CD4-positive, alpha-beta memory T cell (primary cell): ENCODE measurements around the gene KCNK4. TPM values are rescaled to one million over a fixed set of nuclear protein-coding genes. Genes with fewer than 3 reads are reported as not detected.

Experiments used
- CTCF ChIA-PET: fragments of 350-600 bp; sonication (Branson Sonifier 250); formaldehyde crosslinking; loops from one replicate; lab custom pipeline; 2021; ENCODE audit warnings: inconsistent platforms; ENCODE audit not compliant: partially characterized antibody; lab: Charles Lee
- POLR2A ChIA-PET: fragments of 350-600 bp; sonication (Branson Sonifier 250); formaldehyde crosslinking; loops from one replicate; lab custom pipeline; 2021; ENCODE audit not compliant: partially characterized antibody; lab: Charles Lee
- DNase-seq, 5 donors: peaks; one replicate each; pipeline versions ENCODE4 v3.0.0 to v3.0.0-alpha.2; 2020 to 2022; ENCODE audit warnings: mixed read lengths in 1 of 5
- H3K27ac ChIP-seq: one replicate; pipeline ENCODE4 v1.7.0; 2013; ENCODE audit warnings: low read depth, low read length
- H3K27me3 ChIP-seq: 2 replicates; pipeline ENCODE4 v1.7.0; 2013; ENCODE audit warnings: mild to moderate bottlenecking, low read length, moderate library complexity; ENCODE audit not compliant: insufficient read depth
- H3K36me3 ChIP-seq: 2 replicates; pipeline ENCODE4 v1.7.0; 2013; ENCODE audit warnings: mild to moderate bottlenecking, low read length, moderate library complexity; ENCODE audit not compliant: insufficient read depth
- H3K4me1 ChIP-seq: 2 replicates; pipeline ENCODE4 v1.7.0; 2013; ENCODE audit warnings: mild to moderate bottlenecking, low read length, moderate library complexity; ENCODE audit not compliant: insufficient read depth
- H3K4me3 ChIP-seq, 2 donors: one replicate each; pipeline ENCODE4 v1.7.0; 2013; ENCODE audit warnings: low read length in 2 of 2, mild to moderate bottlenecking in 1 of 2
- H3K9me3 ChIP-seq, 2 donors: one replicate each; pipeline ENCODE4 v1.7.0; 2013; ENCODE audit warnings: low read length in 2 of 2, control low read depth in 1 of 2; ENCODE audit not compliant: control insufficient read depth in 1 of 2
- H3K27ac Mint-ChIP-seq, 7 donors: one replicate each; pipeline ENCODE4 v1.8.0; 2020 to 2021; ENCODE audit warnings: mixed read lengths in 7 of 7, mild to moderate bottlenecking in 6 of 7, inconsistent platforms in 3 of 7, moderate library complexity in 3 of 7
- H3K27me3 Mint-ChIP-seq, 2 donors: one replicate each; pipeline ENCODE4 v1.8.0; 2020 to 2021; ENCODE audit warnings: mixed read lengths in 2 of 2
- H3K36me3 Mint-ChIP-seq, 2 donors: one replicate each; pipeline ENCODE4 v1.8.0; 2020 to 2021; ENCODE audit warnings: mixed read lengths in 2 of 2, inconsistent platforms in 1 of 2, mild to moderate bottlenecking in 1 of 2
- H3K4me1 Mint-ChIP-seq, 4 donors: one replicate each; pipeline ENCODE4 v1.8.0; 2020 to 2021; ENCODE audit warnings: mixed read lengths in 4 of 4, mild to moderate bottlenecking in 1 of 4
- H3K4me3 Mint-ChIP-seq, 8 donors: one replicate each; pipeline ENCODE4 v1.8.0; 2020 to 2021; ENCODE audit warnings: mixed read lengths in 8 of 8, mild to moderate bottlenecking in 7 of 8, moderate library complexity in 6 of 8, inconsistent platforms in 3 of 8
- H3K9me3 Mint-ChIP-seq, 8 donors: one replicate each; pipeline ENCODE4 v1.8.0; 2020 to 2021; ENCODE audit warnings: mixed read lengths in 8 of 8, mild to moderate bottlenecking in 5 of 8, inconsistent platforms in 3 of 8, moderate library complexity in 1 of 8
- intact Hi-C: fragments of 100-400 bp; cut with micrococcal nuclease; formaldehyde crosslinking; loops from one replicate; pipeline ENCODE4 v1.15.1; 2023
- polyA plus RNA-seq, 2 donors: library from polyadenylated mRNA; unstranded; fragments of 300-500 nt; fragmentation: Illumina TruSeq; gene quantifications; one replicate each; pipeline ENCODE4 v1.2.3, GENCODE V29; 2021
- total RNA-seq, 2 experiments: library from RNA; stranded (reverse); gene quantifications; one replicate each; pipeline ENCODE4 v1.2.3, GENCODE V29; 2021

The KCNK4 gene
- total and polyA plus RNA-seq, 4 experiments from 2014 or later = not detected

DNA sequence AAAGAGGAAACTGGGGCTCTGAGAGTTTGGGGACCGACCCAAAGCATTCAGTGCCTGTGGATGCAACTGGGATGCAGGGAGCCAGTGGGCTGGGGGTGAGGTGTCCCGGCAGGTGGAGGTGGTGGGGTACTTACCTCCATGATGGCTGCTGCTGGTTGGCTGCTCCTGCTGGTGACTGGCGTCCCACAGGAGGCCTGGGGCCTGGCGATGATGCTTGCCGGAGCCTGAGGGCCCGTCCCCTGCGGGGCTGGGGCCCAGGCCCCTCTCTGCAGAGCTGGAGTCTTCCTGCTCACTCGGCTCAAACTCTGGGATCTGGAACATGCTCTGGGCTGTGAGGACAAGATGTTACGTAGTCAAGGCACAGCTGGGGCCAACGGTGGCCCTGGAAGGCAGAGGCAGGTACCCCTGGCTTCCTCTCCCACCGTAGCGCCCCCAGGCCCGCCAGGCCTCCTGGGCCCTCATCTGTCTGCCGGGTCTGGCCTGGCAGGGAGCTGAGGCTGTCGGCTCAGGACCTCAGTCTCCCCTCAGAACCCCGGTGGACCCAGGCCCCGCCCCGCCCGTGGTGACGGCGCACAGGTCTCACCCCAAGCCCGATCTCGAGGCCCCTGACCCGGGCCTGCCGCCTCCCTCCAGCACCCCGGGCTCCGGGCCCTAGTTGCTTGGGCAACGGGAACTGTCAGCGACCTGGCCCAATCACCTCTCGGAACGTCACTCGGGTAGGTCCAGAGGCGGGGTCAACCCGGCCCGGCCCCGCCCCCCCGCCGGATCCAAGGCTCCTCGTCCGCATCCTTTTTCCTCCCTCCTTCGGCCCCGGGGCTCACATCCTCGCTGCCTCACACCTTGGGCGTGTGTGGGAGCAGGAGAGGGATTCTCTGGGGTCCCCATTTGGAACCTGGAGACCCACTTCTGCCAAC is 6.8 kb upstream of the KCNK4 start, which contains the start of gene BAD:
TSS of gene BAD (minus strand) at position 618 of the 914 bp plus-strand sequence. CDS start at position 321, 297 bp downstream.
- peak within 1 kb of the TSS; percentile 93 to 96 for H3K4me3 ChIP-seq
- CTCF ChIA-PET = interaction anchor here (1.5 to 7.3 kb wide), 5 partner anchors 12 to 79 kb away, joined by 7 to 47 read pairs (median 21); partner anchors contain the start of genes CATSPERZ and FERMT3

DNA sequence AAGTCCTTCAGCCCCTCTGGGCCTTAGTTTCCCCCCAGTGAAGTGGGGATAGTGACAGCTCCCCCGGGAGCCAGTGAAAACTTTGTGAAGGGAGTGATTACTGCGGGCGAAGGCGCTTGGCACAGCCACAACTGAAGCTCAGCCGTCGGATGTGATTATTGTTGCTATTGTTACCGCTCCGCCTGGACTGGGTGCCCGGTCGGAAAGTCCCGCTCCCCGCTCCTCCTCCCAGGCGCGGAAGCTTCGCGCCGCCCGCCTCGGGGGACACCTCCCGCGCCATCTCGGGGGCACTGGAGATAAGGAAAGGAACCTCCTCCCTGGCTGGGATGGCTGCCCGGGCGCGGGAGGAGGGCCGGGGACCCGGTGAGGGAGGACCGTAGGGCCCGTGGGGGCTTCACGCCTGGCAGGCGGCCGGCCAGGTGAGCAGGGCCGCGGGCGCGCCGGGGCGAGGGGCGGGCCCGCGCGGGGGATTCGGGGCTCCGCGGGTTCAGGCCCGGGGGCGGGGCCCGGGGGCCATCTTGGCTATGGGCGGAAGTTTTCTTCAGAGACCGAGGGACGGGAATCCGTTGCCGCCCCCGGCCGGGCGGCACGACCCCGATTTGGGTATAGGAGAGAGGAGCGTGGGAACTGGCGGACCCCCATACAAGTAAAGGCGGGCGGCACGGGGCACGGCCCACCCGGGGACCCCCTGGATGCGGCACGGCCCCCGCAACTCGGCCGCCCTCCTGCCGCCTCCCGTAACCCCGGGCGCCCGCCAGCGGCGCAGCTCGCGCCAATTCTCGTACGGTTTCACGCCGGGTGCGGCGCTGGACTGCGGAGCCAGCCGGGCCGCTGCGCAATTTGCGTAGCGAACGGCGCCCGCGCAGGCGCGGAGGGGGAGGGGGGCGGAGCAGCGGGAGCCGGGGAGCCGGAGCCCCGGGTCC is 5.9 kb upstream of the KCNK4 start, which contains the start of gene GPR137:
TSS of gene GPR137 (plus strand) at position 887 of the 923 bp plus-strand sequence. CDS start 677 bp downstream, outside the sequence.
- H3K36me3 Mint-ChIP-seq = peaks cover 0 to 11% of the 10 kb centered on the region in 2 donors
- peak; percentile 94 to 98 (median 96) for DNase-seq
- H3K27ac ChIP-seq = peak within 1 kb of the TSS; percentile 100
- peaks cover 0 to under 1% of the 10 kb centered on the region in 2 donors for H3K27me3 Mint-ChIP-seq
- peaks cover 24% of the 10 kb centered on the region for H3K4me1 ChIP-seq
- H3K27me3 ChIP-seq = no peaks in the 10 kb centered on the region
- H3K4me3 Mint-ChIP-seq = peak within 1 kb of the TSS; percentile 90 to 93 (median 92)
- peak within 1 kb of the TSS; percentile 93 to 96 for H3K4me3 ChIP-seq
- H3K9me3 ChIP-seq = no peaks in the 10 kb centered on the region
- no peaks in the 10 kb centered on the region for H3K36me3 ChIP-seq
- no peaks in the 10 kb centered on the region for H3K9me3 Mint-ChIP-seq
- POLR2A ChIA-PET = interaction anchor here (0.7 to 8.6 kb wide), 22 partner anchors 9 to 1444 kb away, joined by 3 to 233 read pairs (median 6); partner anchors contain the start of genes CATSPERZ, ESRRA, FERMT3 and FKBP2
- peaks cover 11 to 48% (median 23%) of the 10 kb centered on the region in 4 donors for H3K4me1 Mint-ChIP-seq
- H3K27ac Mint-ChIP-seq = peak within 1 kb of the TSS; percentile 96 to 99 (median 98)
- CTCF ChIA-PET = interaction anchor here (1.5 to 7.3 kb wide), 5 partner anchors 13 to 80 kb away, joined by 7 to 47 read pairs (median 21); partner anchors contain the start of genes CATSPERZ and FERMT3
- intact Hi-C loops = loop anchor here (1.0 kb wide), 6 partner anchors 15 to 100 kb away; partner anchors contain the start of genes FKBP2, PPP1R14B and TRMT112

More for the DNA sequence above, 6.8 kb upstream of the KCNK4 start, which contains the start of gene BAD:
- Mint-ChIP-seq H3K4me1 (peaks cover 12 to 48% (median 23%) of the 10 kb centered on the region in 4 donors), H3K4me3 (peak within 1 kb of the TSS; percentile 90 to 93 (median 92)), H3K27ac (peak within 1 kb of the TSS; percentile 96 to 99 (median 98)), H3K9me3 (no peaks in the 10 kb centered on the region), H3K27me3 (no peaks in the 10 kb centered on the region), H3K36me3 (peaks cover 0 to 13% of the 10 kb centered on the region in 2 donors)
- H3K27ac ChIP-seq = peak within 1 kb of the TSS; percentile 100
- no peaks in the 10 kb centered on the region for H3K9me3 ChIP-seq
- no peaks in the 10 kb centered on the region for H3K27me3 ChIP-seq
- H3K4me1 ChIP-seq = peaks cover 24% of the 10 kb centered on the region
- intact Hi-C loops = no loop called here
- peak; percentile 89 to 94 (median 90) for DNase-seq
- POLR2A ChIA-PET = interaction anchor here (0.7 to 8.6 kb wide), 22 partner anchors 8 to 1443 kb away, joined by 3 to 233 read pairs (median 6); partner anchors contain the start of genes CATSPERZ, ESRRA, FERMT3 and FKBP2
- H3K36me3 ChIP-seq = no peaks in the 10 kb centered on the region

DNA sequence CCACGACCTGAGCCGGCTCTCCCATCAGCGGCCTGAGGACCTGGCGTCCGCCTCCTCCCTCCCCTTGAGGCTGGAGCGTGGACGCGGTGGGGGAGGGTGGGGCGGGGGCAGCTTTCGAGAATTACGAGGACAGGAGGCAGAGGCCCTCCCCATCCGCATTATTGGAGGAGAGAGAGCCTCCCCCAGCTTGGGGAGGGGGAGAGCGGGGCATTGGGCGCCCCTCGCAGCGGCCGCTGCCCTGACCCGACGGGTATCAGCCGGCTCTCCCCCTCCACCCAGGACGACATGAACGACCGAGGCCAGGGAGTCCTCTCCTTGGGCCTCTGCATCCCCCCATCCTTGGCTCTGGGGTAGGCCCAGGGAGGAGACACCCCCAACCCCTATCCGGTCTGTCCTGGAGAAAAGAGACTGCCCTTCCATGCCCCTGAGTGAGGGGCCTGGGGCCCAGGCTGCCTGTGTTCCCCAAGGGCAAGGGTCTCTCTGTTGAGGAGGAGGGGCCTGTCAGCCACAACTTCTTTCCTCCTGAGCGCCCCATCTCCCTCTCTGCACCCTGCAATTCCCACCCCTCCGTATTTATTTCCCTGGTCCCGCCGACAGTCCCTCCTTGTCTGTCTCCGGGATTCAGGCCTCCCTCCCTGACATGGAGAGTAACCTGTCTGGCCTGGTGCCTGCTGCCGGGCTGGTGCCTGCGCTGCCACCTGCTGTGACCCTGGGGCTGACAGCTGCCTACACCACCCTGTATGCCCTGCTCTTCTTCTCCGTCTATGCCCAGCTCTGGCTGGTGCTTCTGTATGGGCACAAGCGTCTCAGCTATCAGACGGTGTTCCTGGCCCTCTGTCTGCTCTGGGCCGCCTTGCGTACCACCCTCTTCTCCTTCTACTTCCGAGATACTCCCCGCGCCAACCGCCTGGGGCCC is 5.0 kb upstream of the KCNK4 start:
- H3K4me1 Mint-ChIP-seq = peaks cover 15 to 54% (median 27%) of the 10 kb centered on the region in 4 donors
- H3K27ac Mint-ChIP-seq = peak overlapping the region; percentile 77 to 99 (median 90)
- no peaks in the 10 kb centered on the region for H3K9me3 Mint-ChIP-seq
- Histone ChIP-seq H3K9me3 (no peaks in the 10 kb centered on the region), H3K27me3 (peaks cover 6% of the 10 kb centered on the region), H3K27ac (peak overlapping the region; percentile 100), H3K36me3 (no peaks in the 10 kb centered on the region), H3K4me1 (peaks cover 24% of the 10 kb centered on the region), H3K4me3 (peak overlapping the region in 1 of 2 donors; percentile 96)
- ChIA-PET POLR2A (interaction anchor here (1.2 to 8.6 kb wide), 9 partner anchors 16 to 100 kb away, joined by 3 to 233 read pairs (median 23); partner anchors contain the start of genes CATSPERZ, ESRRA, FERMT3 and FKBP2), CTCF (interaction anchor here (1.7 to 7.3 kb wide), 4 partner anchors 14 to 81 kb away, joined by 7 to 47 read pairs (median 28); partner anchors contain the start of genes CATSPERZ and FERMT3)
- peaks cover 5 to 7% of the 10 kb centered on the region in 2 donors for H3K27me3 Mint-ChIP-seq
- intact Hi-C loops = loop anchor here (1.0 kb wide), 6 partner anchors 16 to 101 kb away; partner anchors contain the start of genes FKBP2, PPP1R14B and TRMT112
- peak overlapping the region; percentile 71 to 82 (median 80) for H3K4me3 Mint-ChIP-seq
- no peak for DNase-seq
- peaks cover 0 to 11% of the 10 kb centered on the region in 2 donors for H3K36me3 Mint-ChIP-seq

DNA sequence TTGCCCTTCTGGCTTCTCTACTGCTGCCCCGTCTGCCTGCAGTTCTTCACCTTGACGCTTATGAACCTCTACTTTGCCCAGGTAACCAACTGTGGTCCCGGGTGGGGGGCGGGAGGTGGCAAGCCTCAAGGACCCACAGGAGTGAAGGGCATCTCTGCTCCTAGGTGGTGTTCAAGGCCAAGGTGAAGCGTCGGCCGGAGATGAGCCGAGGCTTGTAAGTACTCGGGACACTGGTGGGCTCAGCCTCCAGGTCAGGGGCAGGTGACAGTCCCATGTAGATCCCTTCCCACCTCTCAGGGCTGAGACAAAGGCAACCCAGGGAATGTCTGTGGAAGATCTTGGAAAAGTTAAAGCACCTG is 4.3 kb upstream of the KCNK4 start:
- intact Hi-C loops = no loop called here
- H3K4me3 Mint-ChIP-seq = peak overlapping the region; percentile 71 to 82 (median 80)
- H3K27ac Mint-ChIP-seq = peak overlapping the region; percentile 77 to 95 (median 90)
- no peaks in the 10 kb centered on the region for H3K36me3 ChIP-seq
- CTCF ChIA-PET = interaction anchor here (1.7 to 7.3 kb wide), 3 partner anchors 15 to 81 kb away, joined by 7 to 47 read pairs (median 34); partner anchors contain the start of genes CATSPERZ and FERMT3
- peaks cover 5 to 7% of the 10 kb centered on the region in 2 donors for H3K27me3 Mint-ChIP-seq
- peaks cover 26% of the 10 kb centered on the region for H3K4me1 ChIP-seq
- H3K27me3 ChIP-seq = peaks cover 8% of the 10 kb centered on the region
- H3K36me3 Mint-ChIP-seq = peaks cover 0 to 7% of the 10 kb centered on the region in 2 donors
- POLR2A ChIA-PET = interaction anchor here (6.2 to 8.6 kb wide), 2 partner anchors 17 kb away, joined by 81 to 233 read pairs; partner anchors contain the start of genes CATSPERZ and ESRRA
- no peaks in the 10 kb centered on the region for H3K9me3 ChIP-seq
- H3K4me1 Mint-ChIP-seq = peaks cover 14 to 50% (median 24%) of the 10 kb centered on the region in 4 donors
- no peaks in the 10 kb centered on the region for H3K9me3 Mint-ChIP-seq
- no peak overlapping the region for H3K27ac ChIP-seq
- no peak overlapping the region for H3K4me3 ChIP-seq
- DNase-seq = no peak

DNA sequence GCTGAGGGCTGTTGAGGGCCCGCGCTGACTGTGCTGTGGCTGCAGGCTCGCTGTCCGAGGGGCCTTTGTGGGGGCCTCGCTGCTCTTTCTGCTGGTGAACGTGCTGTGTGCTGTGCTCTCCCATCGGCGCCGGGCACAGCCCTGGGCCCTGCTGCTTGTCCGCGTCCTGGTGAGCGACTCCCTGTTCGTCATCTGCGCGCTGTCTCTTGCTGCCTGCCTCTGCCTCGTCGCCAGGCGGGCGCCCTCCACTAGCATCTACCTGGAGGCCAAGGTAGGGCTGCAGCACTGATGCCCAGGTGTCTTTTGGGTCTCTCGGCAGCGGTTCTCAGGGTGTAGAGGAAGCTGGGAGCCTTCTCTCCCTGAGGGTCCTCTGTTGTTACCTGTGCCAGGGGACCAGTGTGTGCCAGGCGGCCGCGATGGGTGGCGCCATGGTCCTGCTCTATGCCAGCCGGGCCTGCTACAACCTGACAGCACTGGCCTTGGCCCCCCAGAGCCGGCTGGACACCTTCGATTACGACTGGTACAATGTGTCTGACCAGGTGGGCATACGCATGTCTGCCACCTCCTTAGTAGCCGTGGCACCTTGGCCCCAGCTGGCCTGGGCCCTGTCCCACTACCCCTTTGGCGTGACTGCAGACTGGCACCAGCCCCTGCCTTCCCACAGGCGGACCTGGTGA is 3.3 kb upstream of the KCNK4 start:
- Histone ChIP-seq H3K4me3 (no peak overlapping the region), H3K27me3 (peaks cover 12% of the 10 kb centered on the region), H3K9me3 (no peaks in the 10 kb centered on the region), H3K36me3 (no peaks in the 10 kb centered on the region), H3K4me1 (peaks cover 35% of the 10 kb centered on the region), H3K27ac (no peak overlapping the region)
- peak overlapping the region in 2 of 8 donors; percentile 44 to 59 for H3K4me3 Mint-ChIP-seq
- intact Hi-C loops = no loop called here
- ChIA-PET CTCF (interaction anchor here (1.7 to 7.3 kb wide), 3 partner anchors 14 to 82 kb away, joined by 7 to 47 read pairs (median 34); partner anchors contain the start of genes CATSPERZ and FERMT3), POLR2A (interaction anchor here (6.2 to 8.6 kb wide), 2 partner anchors 16 to 18 kb away, joined by 81 to 233 read pairs; partner anchors contain the start of genes CATSPERZ and ESRRA)
- H3K27me3 Mint-ChIP-seq = peaks cover 6 to 9% of the 10 kb centered on the region in 2 donors
- DNase-seq = no peak
- H3K9me3 Mint-ChIP-seq = no peaks in the 10 kb centered on the region
- H3K36me3 Mint-ChIP-seq = peaks cover 0 to 4% of the 10 kb centered on the region in 2 donors
- peak overlapping the region in 1 of 7 donors; percentile 44 for H3K27ac Mint-ChIP-seq
- H3K4me1 Mint-ChIP-seq = peaks cover 11 to 49% (median 23%) of the 10 kb centered on the region in 4 donors
